HuH-7.5 (cell line): ENCODE measurements around the gene ZP1.
"Not testable (repeated sequence)": the region's sequence is repeated elsewhere in the genome, so short reads cannot be mapped to it uniquely, and the experiment has no call there.

Experiments
- DNase-seq: peaks from one replicate; pipeline ENCODE4 v3.0.0; 2011; ENCODE audit warnings: low spot score

The ZP1 gene

GRCh38 chr11:60878245-60879101, 11.1 kb downstream of the ZP1 start:
- DNase-seq = no peak

DNA sequence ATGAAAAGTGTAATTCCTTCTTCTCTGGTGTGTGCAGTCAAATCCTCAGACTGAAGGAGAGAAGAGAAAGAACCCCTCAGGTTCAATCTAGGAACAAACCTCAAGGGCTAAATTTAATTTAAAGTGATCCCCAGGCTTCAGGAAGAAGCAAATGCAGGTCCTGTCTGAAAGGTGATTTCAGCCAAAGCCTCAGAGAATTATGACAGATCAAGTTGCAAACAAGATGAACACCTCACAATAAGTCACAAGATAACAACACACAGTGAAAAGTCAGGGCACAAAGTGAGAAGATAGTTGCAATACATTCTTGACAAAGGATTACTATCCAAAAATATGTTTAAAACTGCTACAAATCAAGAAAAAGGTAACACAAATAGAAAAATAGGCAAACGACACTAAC, 11.8 kb downstream of the ZP1 start:
- DNase-seq = no peak

- DNase-seq = no peak
Measured at GRCh38 chr11:60879971-60880588, 12.7 kb downstream of the ZP1 start.

DNA sequence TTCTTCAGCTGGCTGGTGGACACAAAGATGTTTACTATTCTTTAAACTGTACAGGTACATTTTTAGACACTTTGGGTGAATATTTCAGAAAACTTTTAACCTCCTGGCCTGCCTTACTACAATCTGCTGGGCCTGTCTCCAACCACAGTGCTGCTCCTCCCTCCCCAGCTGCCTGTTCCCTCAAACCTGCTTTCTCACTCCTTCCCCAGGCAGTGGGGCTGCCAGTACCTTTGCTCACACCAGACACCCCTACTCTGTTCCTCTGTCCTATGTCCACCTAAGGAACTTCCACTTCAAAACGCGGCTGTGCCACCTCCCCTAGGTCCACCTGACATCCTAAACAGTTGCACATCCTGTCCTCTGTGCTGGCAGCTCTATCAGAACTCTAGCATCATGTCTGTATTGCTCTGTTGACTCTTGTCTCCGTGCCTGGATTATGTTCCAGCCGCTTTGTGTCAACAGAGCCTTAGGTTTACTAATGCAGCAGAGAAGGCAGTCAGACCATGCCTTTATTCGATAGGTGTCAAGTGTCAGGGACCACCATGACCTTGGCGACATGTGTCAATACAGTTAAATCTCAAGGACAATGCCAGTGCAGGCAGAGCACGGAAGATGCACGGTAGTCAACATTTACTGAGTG, 13.4 kb downstream of the ZP1 start:
- DNase-seq = peak; percentile 60

- peak; percentile 81 for DNase-seq
Measured at GRCh38 chr11:60887556-60887955, 20.2 kb downstream of the ZP1 start.

DNA sequence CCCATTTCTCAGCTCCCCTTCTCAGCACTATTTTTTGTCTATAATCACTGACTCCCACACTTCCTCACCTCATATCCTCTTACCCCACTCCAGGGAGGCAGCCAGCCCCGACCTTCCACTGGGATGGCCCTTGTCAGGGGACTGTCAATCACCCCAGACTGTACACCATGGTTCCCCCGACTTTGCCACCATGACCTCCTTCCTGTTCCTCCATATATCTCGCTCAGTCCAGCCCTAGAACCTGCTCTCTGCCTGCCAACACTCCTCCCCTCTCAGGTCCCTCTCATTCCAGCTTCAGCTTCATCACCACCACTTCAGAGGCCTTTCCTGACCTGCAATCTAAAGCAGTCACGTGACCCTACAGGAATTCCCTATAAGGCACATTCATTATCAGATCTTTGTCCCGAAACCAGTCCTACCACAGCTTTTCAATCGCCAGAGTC, 22.5 kb downstream of the ZP1 start:
- no peak for DNase-seq

- DNase-seq = no peak
Measured at GRCh38 chr11:60890696-60891095, 23.4 kb downstream of the ZP1 start.

GRCh38 chr11:60891103-60891741, 23.9 kb downstream of the ZP1 start:
- DNase-seq = no peak

DNA sequence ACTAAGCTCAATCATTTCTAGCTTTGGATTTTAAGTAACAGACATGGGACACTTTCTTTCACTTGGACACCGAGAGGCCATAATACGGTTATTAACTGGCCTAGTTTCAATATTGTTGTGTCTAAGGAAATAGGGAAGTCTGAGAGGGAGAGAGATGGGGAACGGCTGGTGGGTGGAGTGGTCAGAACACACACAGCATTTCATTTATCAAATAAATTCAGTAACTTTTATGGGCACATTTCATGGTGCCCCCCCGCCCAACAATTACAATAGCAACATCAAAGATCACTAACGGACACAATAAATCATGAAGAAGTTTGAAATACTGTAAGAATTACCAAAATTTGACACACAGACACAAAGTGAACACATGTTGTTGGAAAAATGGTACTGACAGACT, 28.3 kb downstream of the ZP1 start:
- DNase-seq = no peak

DNA sequence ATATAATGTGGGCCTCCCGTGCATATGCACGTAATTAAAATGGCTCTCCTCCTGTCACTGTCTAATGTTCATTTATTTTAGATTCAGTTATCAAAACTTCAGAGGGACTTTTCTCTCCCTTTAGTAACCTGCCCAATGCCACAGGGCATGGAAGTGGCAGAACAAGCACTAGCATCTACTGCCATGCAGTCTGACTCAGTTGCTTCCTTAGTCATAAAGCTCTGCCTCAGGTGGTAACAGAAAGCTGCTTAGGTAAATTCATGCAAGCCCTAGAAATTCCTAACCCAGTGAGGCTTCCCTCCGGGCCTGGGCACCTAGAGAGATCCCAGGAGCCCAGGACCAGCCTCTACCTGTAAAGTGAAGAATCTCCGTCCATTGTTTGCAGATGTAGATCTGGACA, 30.2 kb downstream of the ZP1 start:
- no peak for DNase-seq

GRCh38 chr11:60899046-60899936, 31.9 kb downstream of the ZP1 start:
- DNase-seq = peak; percentile 71

DNA sequence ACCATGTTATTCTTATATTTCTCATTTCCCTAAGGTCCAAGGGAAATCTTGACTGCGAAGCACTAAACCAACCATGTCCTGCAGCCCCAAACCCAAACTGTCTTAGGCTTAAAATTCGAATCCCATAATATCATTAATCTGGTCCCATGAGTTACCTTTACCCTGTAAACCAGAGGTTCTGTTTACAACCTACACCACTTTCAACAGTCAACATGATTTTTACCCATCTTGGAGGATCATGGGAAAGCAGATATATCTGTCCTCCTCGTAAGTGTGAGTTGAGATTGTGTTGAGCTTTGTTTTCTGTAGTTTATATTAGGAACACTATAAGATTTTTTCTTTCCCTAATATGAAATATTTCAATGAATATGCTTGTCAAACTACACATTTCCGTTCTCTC, 32.6 kb downstream of the ZP1 start:
- no peak for DNase-seq

- no peak for DNase-seq
Measured at GRCh38 chr11:60900673-60901404, 33.5 kb downstream of the ZP1 start.

DNA sequence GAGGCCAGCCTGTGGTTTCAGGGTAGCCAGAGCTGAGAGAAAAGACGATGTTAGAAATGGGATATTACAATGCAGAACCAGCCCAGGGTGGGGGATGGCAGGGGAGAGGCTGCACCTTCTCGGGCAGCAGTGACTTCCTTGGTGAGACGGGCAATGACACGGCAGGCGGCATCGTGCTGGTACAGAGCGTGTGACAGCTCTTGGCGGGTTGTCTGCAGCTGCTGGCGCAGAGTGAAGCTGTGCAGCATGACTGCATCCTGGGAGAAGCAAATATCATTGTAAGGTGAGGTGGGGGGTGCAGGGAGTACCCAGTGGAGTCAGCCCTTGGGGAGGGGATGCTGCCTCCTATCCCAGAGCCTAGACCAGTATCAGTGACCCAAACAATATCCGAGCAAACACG, 35.3 kb downstream of the ZP1 start:
- DNase-seq = no peak

- no peak for DNase-seq
Measured at GRCh38 chr11:60905047-60905446, 37.7 kb downstream of the ZP1 start.

DNA sequence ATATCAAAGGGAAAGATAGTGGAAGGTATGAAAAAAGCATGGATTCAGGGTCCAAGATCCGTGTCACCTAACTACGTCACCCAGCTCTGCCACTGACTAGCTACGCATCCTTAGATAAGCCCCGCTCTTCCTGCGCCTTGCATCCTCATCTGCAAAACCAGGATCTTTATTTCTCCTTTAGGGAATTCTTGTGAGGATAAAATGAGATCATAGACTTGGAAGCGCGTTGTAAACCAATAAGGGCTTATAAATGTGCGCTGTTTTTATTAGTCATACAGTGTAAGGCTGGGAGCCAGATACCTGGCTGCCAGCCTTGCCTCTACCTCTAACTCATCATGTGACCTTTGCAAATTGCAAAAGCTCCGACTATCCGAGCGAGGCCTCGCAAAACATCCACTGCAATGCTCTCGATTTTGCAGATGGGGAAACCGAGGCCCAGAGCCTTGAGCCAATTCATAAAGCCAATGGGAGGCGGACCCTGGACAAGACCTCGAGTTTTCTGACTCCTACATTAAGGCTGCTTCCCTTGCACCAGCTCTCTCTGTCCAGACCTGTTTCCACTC, 38.3 kb downstream of the ZP1 start:
- DNase-seq = peak; percentile 54

- DNase-seq = peak; percentile 99
Measured at GRCh38 chr11:60906132-60906972, 39.0 kb downstream of the ZP1 start, which contains the start of gene PRPF19. PRPF19 (minus strand) TSS chr11:60906585; CDS start chr11:60906382, 203 bp downstream.

DNA sequence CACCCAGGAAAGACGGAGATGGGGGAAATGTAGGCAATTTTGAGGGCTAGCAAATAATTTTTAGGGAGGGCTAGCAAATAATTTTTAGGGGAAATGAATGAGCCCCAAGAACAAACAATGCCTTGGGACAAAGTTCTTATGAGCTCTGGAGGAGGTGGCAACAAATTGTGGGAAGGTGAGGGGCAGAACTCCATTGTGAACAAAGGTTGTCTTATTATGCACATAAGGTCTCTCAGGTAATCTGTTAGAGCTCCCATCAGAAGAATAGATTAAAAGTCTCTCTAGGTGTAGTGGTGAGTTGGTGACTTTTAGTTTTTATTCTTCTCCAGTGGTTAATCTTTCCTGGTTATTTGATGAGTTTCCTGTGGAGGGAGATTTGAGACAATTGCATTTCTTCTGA, 41.5 kb downstream of the ZP1 start:
- no peak for DNase-seq

GRCh38 chr11:60909680-60910280, 42.4 kb downstream of the ZP1 start:
- not testable (repeated sequence) for DNase-seq
